Astrocyte (in vitro differentiated cells and primary cell): Measurements from ENCODE around the gene SLC9A3. TPM values are rescaled to one million over a fixed set of nuclear protein-coding genes. Genes with fewer than 3 reads are reported as not detected.

Source experiments
- DNase-seq: peaks from one replicate; pipeline ENCODE4 v3.0.0-alpha.2; 2010; ENCODE audit warnings: low read depth
- FAIRE-seq: peaks from 2 replicates; lab custom pipeline; 2011; peaks lifted over from hg19 to GRCh38; lab: Jason Lieb, UNC
- H2AFZ ChIP-seq: 2 replicates; pipeline ENCODE4 v1.6.0; 2012; ENCODE audit warnings: low read depth, low read length, inconsistent platforms
- H3K27ac ChIP-seq: 2 replicates; pipeline ENCODE4 v1.5.1; 2011; ENCODE audit warnings: low read depth, low read length, inconsistent platforms
- H3K27me3 ChIP-seq: 2 replicates; pipeline ENCODE4 v1.6.0; 2011; ENCODE audit warnings: low read length, inconsistent platforms; ENCODE audit not compliant: insufficient read depth
- H3K36me3 ChIP-seq: 2 replicates; pipeline ENCODE4 v1.5.1; 2011; ENCODE audit warnings: low read length, inconsistent platforms; ENCODE audit not compliant: insufficient read depth
- H3K4me1 ChIP-seq: 2 replicates; pipeline ENCODE4 v1.5.1; 2011; ENCODE audit warnings: low read length, inconsistent platforms; ENCODE audit not compliant: insufficient read depth
- H3K4me2 ChIP-seq: 2 replicates; pipeline ENCODE4 v1.6.0; 2012; ENCODE audit warnings: low read length, inconsistent platforms
- H3K4me3 ChIP-seq: 2 replicates; pipeline ENCODE4 v1.5.1; 2011; ENCODE audit warnings: low read depth, mild to moderate bottlenecking, low read length, inconsistent platforms; ENCODE audit not compliant: insufficient read depth
- H3K79me2 ChIP-seq: 2 replicates; pipeline ENCODE4 v1.6.0; 2012; ENCODE audit warnings: mild to moderate bottlenecking, low read length, inconsistent platforms; ENCODE audit not compliant: insufficient read depth
- H3K9ac ChIP-seq: 2 replicates; pipeline ENCODE4 v1.6.0; 2012; ENCODE audit warnings: mild to moderate bottlenecking, low read length, inconsistent platforms
- H3K9me3 ChIP-seq: 2 replicates; pipeline ENCODE4 v1.5.1; 2012; ENCODE audit warnings: low read depth, mild to moderate bottlenecking, low read length, inconsistent platforms; ENCODE audit not compliant: insufficient read depth
- H4K20me1 ChIP-seq: 2 replicates; pipeline ENCODE4 v1.6.0; 2012; ENCODE audit warnings: low read length, inconsistent platforms; ENCODE audit not compliant: insufficient read depth
- H3K27ac Mint-ChIP-seq: one replicate; pipeline ENCODE4 v1.8.0; 2021; ENCODE audit warnings: mild to moderate bottlenecking, mixed read lengths; ENCODE audit not compliant: unreplicated experiment
- H3K27me3 Mint-ChIP-seq: one replicate; pipeline ENCODE4 v1.8.0; 2021; ENCODE audit warnings: low read depth, mixed read lengths; ENCODE audit not compliant: unreplicated experiment
- H3K36me3 Mint-ChIP-seq: one replicate; pipeline ENCODE4 v1.8.0; 2021; ENCODE audit warnings: low read depth, mixed read lengths; ENCODE audit not compliant: unreplicated experiment
- H3K4me1 Mint-ChIP-seq: one replicate; pipeline ENCODE4 v1.8.0; 2021; ENCODE audit warnings: low read depth, mixed read lengths; ENCODE audit not compliant: unreplicated experiment
- H3K4me3 Mint-ChIP-seq: one replicate; pipeline ENCODE4 v1.8.0; 2021; ENCODE audit warnings: mild to moderate bottlenecking, moderate library complexity, mixed read lengths; ENCODE audit not compliant: unreplicated experiment
- H3K9me3 Mint-ChIP-seq: one replicate; pipeline ENCODE4 v1.8.0; 2021; ENCODE audit warnings: mild to moderate bottlenecking, mixed read lengths; ENCODE audit not compliant: unreplicated experiment
- EZH2 ChIP-seq: IDR thresholded peaks from 2 replicates; pipeline ENCODE4 v1.6.1; 2012; ENCODE audit warnings: mild to moderate bottlenecking, low read length, inconsistent platforms; ENCODE audit not compliant: insufficient read depth
- total RNA-seq: library from RNA; stranded (reverse); gene quantifications from 2 replicates; pipeline ENCODE4 v1.2.1, GENCODE V29; 2021
- TF ChIP-seq, protein P1 (sequence below): IDR thresholded peaks from 2 replicates; pipeline ENCODE4 v1.5.1; 2011; ENCODE audit warnings: low read depth, mild to moderate bottlenecking, inconsistent platforms, low read length, moderate library complexity; ENCODE audit not compliant: insufficient read depth

SLC9A3 gene
- total RNA-seq, 1 donor from 2014 or later: 1.0 TPM

DNA sequence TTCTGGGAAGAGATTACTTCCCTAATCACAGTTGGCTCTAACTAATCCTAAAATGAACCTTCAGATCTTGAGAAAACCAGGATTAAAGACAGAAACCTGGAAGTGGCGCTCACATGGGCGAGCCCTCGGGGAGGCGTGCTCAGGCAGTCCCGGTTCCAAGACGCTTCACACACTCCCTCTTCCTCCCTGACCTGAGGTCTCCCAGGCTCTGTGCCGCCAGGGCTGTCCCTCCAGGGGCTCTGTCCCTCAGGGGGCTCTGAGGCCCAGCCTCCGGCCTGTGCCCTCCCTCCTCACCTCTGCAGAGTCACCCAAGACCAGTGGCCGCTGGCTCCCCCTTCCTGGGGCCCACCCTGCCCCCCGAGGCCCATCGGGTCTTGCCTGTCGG, 10.2 kb downstream of the SLC9A3 start:
- Mint-ChIP-seq H3K4me1 (no peaks in the 10 kb centered on the region), H3K4me3 (no peak overlapping the region), H3K9me3 (peaks cover 4% of the 10 kb centered on the region), H3K36me3 (peaks cover 2% of the 10 kb centered on the region), H3K27ac (no peak overlapping the region), H3K27me3 (peaks cover 69% of the 10 kb centered on the region)
- Histone ChIP-seq H3K9ac (no peak overlapping the region), H2AFZ (no peak overlapping the region), H3K36me3 (no peaks in the 10 kb centered on the region), H3K27me3 (peaks cover 24% of the 10 kb centered on the region), H3K4me1 (no peaks in the 10 kb centered on the region), H3K9me3 (no peaks in the 10 kb centered on the region), H3K27ac (no peak overlapping the region), H3K79me2 (no peaks in the 10 kb centered on the region), H3K4me2 (no peak overlapping the region), H4K20me1 (no peaks in the 10 kb centered on the region), H3K4me3 (no peak overlapping the region)
- TF ChIP-seq, protein P1, sequence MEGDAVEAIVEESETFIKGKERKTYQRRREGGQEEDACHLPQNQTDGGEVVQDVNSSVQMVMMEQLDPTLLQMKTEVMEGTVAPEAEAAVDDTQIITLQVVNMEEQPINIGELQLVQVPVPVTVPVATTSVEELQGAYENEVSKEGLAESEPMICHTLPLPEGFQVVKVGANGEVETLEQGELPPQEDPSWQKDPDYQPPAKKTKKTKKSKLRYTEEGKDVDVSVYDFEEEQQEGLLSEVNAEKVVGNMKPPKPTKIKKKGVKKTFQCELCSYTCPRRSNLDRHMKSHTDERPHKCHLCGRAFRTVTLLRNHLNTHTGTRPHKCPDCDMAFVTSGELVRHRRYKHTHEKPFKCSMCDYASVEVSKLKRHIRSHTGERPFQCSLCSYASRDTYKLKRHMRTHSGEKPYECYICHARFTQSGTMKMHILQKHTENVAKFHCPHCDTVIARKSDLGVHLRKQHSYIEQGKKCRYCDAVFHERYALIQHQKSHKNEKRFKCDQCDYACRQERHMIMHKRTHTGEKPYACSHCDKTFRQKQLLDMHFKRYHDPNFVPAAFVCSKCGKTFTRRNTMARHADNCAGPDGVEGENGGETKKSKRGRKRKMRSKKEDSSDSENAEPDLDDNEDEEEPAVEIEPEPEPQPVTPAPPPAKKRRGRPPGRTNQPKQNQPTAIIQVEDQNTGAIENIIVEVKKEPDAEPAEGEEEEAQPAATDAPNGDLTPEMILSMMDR: no peak
- TF ChIP-seq EZH2: no peak
- DNase-seq: no peak
- no peak for FAIRE-seq

DNA sequence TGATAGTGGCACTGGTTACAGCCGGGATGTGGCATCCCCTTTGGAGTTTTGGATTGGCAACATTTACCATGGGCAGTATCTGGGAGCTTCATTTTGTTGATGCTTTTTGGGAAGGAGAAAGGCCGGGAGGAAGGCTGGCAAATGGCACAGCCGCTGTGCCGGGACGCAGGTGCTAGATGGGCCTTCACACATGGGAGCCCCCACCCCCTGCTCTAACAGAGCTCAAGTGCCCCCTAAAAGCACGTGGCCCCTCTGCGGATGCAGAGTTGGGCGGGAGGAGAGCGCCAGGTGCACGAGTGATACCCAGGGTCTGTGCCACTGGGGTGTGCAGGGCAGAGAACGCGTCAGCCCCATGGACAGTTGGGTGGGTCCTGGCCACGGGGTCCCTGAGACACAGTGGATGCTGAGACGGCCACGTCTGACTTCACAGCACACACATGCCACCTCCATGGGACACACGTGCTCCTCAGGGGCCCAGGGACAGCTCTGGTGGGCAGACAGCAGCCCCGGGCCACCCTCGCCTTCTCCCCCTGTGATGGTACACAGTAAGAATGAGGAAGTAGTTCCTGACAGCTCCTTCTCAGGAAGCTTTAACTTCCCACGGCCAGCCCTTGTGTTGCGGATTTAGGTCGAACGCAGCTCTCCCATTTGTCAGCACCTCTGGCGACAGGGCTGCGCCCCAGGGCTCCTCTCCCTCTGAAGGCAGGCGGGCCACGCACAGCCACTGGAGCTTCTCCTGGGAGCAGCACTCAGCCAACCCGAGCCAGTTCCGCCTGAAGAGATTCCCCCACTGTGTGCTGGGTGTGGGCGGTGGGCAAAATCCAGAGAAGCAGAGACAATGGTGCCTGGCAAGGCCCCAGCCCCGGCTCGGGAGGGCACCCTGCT, 10.8 kb downstream of the SLC9A3 start:
- FAIRE-seq: no peak

More for the DNA sequence above, 10.8 kb downstream of the SLC9A3 start:
- H3K79me2 ChIP-seq: no peaks in the 10 kb centered on the region
- Mint-ChIP-seq H3K36me3 (peaks cover 2% of the 10 kb centered on the region), H3K27me3 (peaks cover 70% of the 10 kb centered on the region), H3K4me3 (no peak overlapping the region), H3K9me3 (peaks cover 4% of the 10 kb centered on the region), H3K4me1 (no peaks in the 10 kb centered on the region), H3K27ac (no peak overlapping the region)
- no peaks in the 10 kb centered on the region for H3K4me1 ChIP-seq
- H3K4me3 ChIP-seq: no peak overlapping the region
- no peaks in the 10 kb centered on the region for H4K20me1 ChIP-seq
- DNase-seq: no peak
- TF ChIP-seq, protein P1: no peak
- TF ChIP-seq EZH2: no peak
- peaks cover 24% of the 10 kb centered on the region for H3K27me3 ChIP-seq
- no peaks in the 10 kb centered on the region for H3K9me3 ChIP-seq
- no peak overlapping the region for H2AFZ ChIP-seq
- no peaks in the 10 kb centered on the region for H3K36me3 ChIP-seq
- H3K4me2 ChIP-seq: no peak overlapping the region
- H3K27ac ChIP-seq: no peak overlapping the region
- no peak overlapping the region for H3K9ac ChIP-seq
